Esophagus squamous epithelium (tissue), 4 donors: ENCODE data around the gene SLC17A3.

Experiments used
- CTCF ChIP-seq, 6 experiments: fragments of 450-650 bp in 4 of 6; fragments of 200-600 bp in 2 of 6; sonication (generic) in 2 of 6; IDR thresholded peaks; one replicate each; pipeline ENCODE4 v1.5.1; 2016 to 2019; ENCODE audit warnings: antibody characterized with exemption in 6 of 6, mild to moderate bottlenecking in 4 of 6, moderate library complexity in 4 of 6
- POLR2A ChIP-seq, 4 donors: fragments of 450-650 bp; IDR thresholded peaks; one replicate each; pipeline ENCODE4 v1.6.1; 2017; ENCODE audit warnings: antibody characterized with exemption in 4 of 4, mild to moderate bottlenecking in 4 of 4, moderate library complexity in 3 of 4

GRCh38 chr6:25862199-25862598, 11.8 kb downstream of the SLC17A3 start:
- no peak for TF ChIP-seq CTCF (IDR thresholded peaks at IDR 0.05)
- TF ChIP-seq POLR2A (IDR thresholded peaks at IDR 0.05) = no peak
